AG04450 (cell line): ENCODE data around the gene GLRX. TPM values are rescaled to one million over a fixed set of nuclear protein-coding genes. Genes with fewer than 3 reads are reported as not detected.

Source experiments
- CTCF ChIA-PET: fragments of 300-600, 350-600 bp; formaldehyde crosslinking; extraction: SDS; loops from one replicate; lab custom pipeline; 2022; ENCODE audit warnings: antibody characterized with exemption, inconsistent platforms; lab: Charles Lee
- POLR2A ChIA-PET: fragments of 350-600 bp; formaldehyde crosslinking; extraction: SDS; loops from one replicate; lab custom pipeline; 2021; ENCODE audit warnings: antibody characterized with exemption, inconsistent platforms; lab: Yijun Ruan, JAX
- DNase-seq: peaks from one replicate; pipeline ENCODE4 v3.0.0-alpha.2; 2011; ENCODE audit warnings: low read depth, low spot score
- H3K27ac ChIP-seq: one replicate; pipeline ENCODE4 v1.5.1; 2012; ENCODE audit warnings: low read depth, low read length, control low read depth
- H3K27me3 ChIP-seq: one replicate; pipeline ENCODE4 v1.6.0; 2012; ENCODE audit warnings: low read length; ENCODE audit not compliant: control insufficient read depth, insufficient read depth
- H3K4me3 ChIP-seq: 2 replicates; pipeline ENCODE4 v1.5.1; 2011; ENCODE audit warnings: mild to moderate bottlenecking, low read depth, low read length, control low read depth
- H3K9me3 ChIP-seq: 2 replicates; pipeline ENCODE4 v1.5.1; 2012; ENCODE audit warnings: low read length; ENCODE audit not compliant: control insufficient read depth, insufficient read depth
- polyA plus RNA-seq: library from polyadenylated mRNA; depleted of rRNA; stranded (reverse); fragments of >200 nt; gene quantifications from 2 replicates; pipeline ENCODE4 v1.2.3, GENCODE V29; 2011
- TF ChIP-seq, protein P1 (sequence below): IDR thresholded peaks from 2 replicates; pipeline ENCODE4 v1.5.1; 2011; ENCODE audit warnings: low read depth, low read length, control low read depth, inconsistent platforms

The GLRX gene
- polyA plus RNA-seq, 1 experiment: 233 TPM

DNA sequence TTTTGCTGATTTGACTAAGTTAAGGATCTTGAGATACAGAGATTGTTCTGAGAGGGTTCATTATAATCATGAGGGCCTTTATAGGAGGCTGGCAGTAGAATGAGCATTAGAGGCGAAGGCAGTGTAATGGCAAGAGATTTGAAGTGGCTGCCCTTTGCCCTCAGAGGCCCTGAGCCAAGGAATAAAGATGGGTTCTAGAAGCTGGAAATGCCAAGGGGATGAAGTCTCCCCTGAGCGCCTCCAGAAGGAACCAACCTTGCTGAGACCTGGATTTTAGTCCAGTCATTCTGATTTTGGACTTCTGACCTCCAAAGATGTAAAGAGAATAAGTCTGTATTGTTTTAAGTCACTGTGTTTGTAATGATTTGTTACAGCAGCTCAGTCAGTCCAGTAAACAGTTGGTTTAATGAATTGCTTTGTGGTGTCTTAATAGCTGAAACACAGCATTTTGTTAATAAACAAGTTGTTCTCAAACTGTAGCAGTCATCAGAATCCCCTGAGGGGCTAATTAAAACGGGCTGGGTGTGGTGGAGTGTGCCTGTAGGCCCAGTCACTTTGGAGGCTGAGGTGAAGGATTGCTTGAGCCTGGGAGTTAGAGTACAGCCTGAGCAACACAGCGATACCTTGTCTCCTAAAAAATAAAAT is 23.2 kb downstream of the GLRX start:
- Histone ChIP-seq H3K27ac (no peak overlapping the region), H3K9me3 (no peaks in the 10 kb centered on the region), H3K4me3 (no peak overlapping the region), H3K27me3 (no peaks in the 10 kb centered on the region)
- TF ChIP-seq, protein P1, sequence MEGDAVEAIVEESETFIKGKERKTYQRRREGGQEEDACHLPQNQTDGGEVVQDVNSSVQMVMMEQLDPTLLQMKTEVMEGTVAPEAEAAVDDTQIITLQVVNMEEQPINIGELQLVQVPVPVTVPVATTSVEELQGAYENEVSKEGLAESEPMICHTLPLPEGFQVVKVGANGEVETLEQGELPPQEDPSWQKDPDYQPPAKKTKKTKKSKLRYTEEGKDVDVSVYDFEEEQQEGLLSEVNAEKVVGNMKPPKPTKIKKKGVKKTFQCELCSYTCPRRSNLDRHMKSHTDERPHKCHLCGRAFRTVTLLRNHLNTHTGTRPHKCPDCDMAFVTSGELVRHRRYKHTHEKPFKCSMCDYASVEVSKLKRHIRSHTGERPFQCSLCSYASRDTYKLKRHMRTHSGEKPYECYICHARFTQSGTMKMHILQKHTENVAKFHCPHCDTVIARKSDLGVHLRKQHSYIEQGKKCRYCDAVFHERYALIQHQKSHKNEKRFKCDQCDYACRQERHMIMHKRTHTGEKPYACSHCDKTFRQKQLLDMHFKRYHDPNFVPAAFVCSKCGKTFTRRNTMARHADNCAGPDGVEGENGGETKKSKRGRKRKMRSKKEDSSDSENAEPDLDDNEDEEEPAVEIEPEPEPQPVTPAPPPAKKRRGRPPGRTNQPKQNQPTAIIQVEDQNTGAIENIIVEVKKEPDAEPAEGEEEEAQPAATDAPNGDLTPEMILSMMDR: no peak
- POLR2A ChIA-PET: no interaction called here
- DNase-seq: no peak
- CTCF ChIA-PET: interaction anchor here (1.0 kb wide), 1 partner anchor 18 kb away, joined by 3 read pairs; no protein-coding TSS in a partner anchor

- CTCF ChIA-PET: interaction anchor here (1.0 kb wide), 1 partner anchor 17 kb away, joined by 3 read pairs; no protein-coding TSS in a partner anchor
Observed at GRCh38 chr5:95798545-95798944, 24.0 kb downstream of the GLRX start.

DNA sequence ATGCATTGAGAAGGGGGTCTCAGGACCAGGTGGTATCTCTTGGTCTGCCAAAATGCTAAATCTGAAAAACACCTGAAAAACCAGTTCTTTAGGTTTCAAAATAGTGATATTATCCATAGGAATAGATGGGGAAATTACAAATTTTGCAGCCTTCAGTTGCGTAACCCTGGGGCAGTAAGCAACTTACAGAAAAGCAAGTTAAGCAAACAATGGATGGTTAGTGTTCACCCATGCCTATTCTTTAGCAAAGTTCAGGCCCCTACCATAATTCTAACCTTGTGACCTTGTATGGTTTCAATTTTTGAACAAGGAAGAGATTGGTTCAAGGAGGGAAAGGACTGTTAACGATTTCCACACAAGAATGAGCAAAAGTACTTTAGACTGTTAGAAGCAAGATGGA is 24.5 kb downstream of the GLRX start:
- Histone ChIP-seq H3K4me3 (no peak overlapping the region), H3K27me3 (no peaks in the 10 kb centered on the region), H3K27ac (no peak overlapping the region), H3K9me3 (no peaks in the 10 kb centered on the region)
- TF ChIP-seq, protein P1: no peak
- CTCF ChIA-PET: interaction anchor here (1.0 to 1.5 kb wide), 2 partner anchors 17 to 49 kb away, joined by 3 to 4 read pairs; no protein-coding TSS in a partner anchor
- POLR2A ChIA-PET: no interaction called here
- no peak for DNase-seq

More at GRCh38 chr5:95798545-95798944, 24.0 kb downstream of the GLRX start:
- no peaks in the 10 kb centered on the region for H3K9me3 ChIP-seq
- DNase-seq: no peak
- no peak overlapping the region for H3K4me3 ChIP-seq
- POLR2A ChIA-PET: no interaction called here
- no peak overlapping the region for H3K27ac ChIP-seq
- H3K27me3 ChIP-seq: no peaks in the 10 kb centered on the region
- TF ChIP-seq, protein P1: no peak

- CTCF ChIA-PET: interaction anchor here (1.5 to 1.7 kb wide), 3 partner anchors 9 to 49 kb away, joined by 4 to 9 read pairs (median 6); no protein-coding TSS in a partner anchor
- no peak overlapping the region for H3K4me3 ChIP-seq
- no peaks in the 10 kb centered on the region for H3K9me3 ChIP-seq
- TF ChIP-seq, protein P1: no peak
- H3K27me3 ChIP-seq: no peaks in the 10 kb centered on the region
- POLR2A ChIA-PET: no interaction called here
- DNase-seq: no peak
- H3K27ac ChIP-seq: no peak overlapping the region
Observed at GRCh38 chr5:95797301-95797700, 25.2 kb downstream of the GLRX start.

GRCh38 chr5:95794070-95794516 is 28.4 kb downstream of the GLRX start:
- DNase-seq: no peak

More at GRCh38 chr5:95794070-95794516, 28.4 kb downstream of the GLRX start:
- ChIA-PET POLR2A (no interaction called here), CTCF (interaction anchor here (0.7 to 1.5 kb wide), 2 partner anchors 13 to 56 kb away, joined by 3 read pairs; no protein-coding TSS in a partner anchor)
- H3K9me3 ChIP-seq: no peaks in the 10 kb centered on the region
- H3K4me3 ChIP-seq: no peak overlapping the region
- H3K27ac ChIP-seq: no peak overlapping the region
- H3K27me3 ChIP-seq: no peaks in the 10 kb centered on the region
- TF ChIP-seq, protein P1: no peak
